Measurements from ENCODE around the gene CARMIL1. TPM values are rescaled to one million over a fixed set of nuclear protein-coding genes. Genes with fewer than 3 reads are reported as not detected.
A peak's percentile ranks its signal among the peaks of the same experiment; 100 is the strongest.

Gene CARMIL1
- total RNA-seq, 2 experiments from 2014 or later = 3.9 to 4.0 TPM

DNA sequence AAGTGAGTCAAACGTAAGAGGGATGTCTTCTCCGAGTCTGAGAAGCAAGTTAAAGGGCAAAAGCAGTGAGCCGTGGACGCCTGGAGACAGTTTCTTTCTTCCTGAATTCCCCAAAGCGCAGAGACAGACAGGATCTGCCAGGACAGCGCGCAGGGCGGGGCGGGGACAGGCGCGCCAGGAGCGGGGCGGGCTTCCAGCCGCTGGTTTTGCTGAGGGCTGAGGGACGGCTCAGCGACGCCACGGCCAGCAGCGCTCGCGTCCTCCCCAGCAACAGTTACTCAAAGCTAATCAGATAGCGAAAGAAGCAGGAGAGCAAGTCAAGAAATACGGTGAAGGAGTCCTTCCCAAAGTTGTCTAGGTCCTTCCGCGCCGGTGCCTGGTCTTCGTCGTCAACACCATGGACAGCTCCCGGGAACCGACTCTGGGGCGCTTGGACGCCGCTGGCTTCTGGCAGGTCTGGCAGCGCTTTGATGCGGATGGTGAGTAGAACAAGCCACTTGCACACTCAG, 372.9 kb downstream of the CARMIL1 start, which contains the start of gene SCGN:
SCGN (plus strand) TSS at position 209 of the 509 bp plus-strand sequence; CDS start at position 398, 189 bp downstream.
- peak; percentile 78 for DNase-seq
- Mint-ChIP-seq H3K27ac (no peak within 1 kb of the TSS), H3K27me3 (ENCODE audit: low read depth) (peaks cover 50% of the 10 kb centered on the region), H3K4me1 (ENCODE audit: low read depth) (no peaks in the 10 kb centered on the region), H3K4me3 (no peak within 1 kb of the TSS), H3K36me3 (ENCODE audit: low read depth) (no peaks in the 10 kb centered on the region), H3K9me3 (no peaks in the 10 kb centered on the region)
- intact Hi-C loops (cut with micrococcal nuclease) = no loop called here
- CTCF ChIA-PET = no interaction called here

- Mint-ChIP-seq H3K9me3 (no peaks in the 10 kb centered on the region), H3K4me1 (ENCODE audit: low read depth) (no peaks in the 10 kb centered on the region), H3K27me3 (ENCODE audit: low read depth) (peaks cover 45% of the 10 kb centered on the region), H3K4me3 (no peak overlapping the region), H3K36me3 (ENCODE audit: low read depth) (no peaks in the 10 kb centered on the region), H3K27ac (no peak overlapping the region)
- intact Hi-C loops (cut with micrococcal nuclease) = no loop called here
- CTCF ChIA-PET = no interaction called here
- no peak for DNase-seq
Measured at GRCh38 chr6:25655723-25656122, 376.5 kb downstream of the CARMIL1 start.

GRCh38 chr6:25659633-25660368, 380.6 kb downstream of the CARMIL1 start:
- CTCF ChIA-PET = no interaction called here
- intact Hi-C loops (cut with micrococcal nuclease) = no loop called here
- no peak overlapping the region for H3K27ac Mint-ChIP-seq
- no peaks in the 10 kb centered on the region for H3K9me3 Mint-ChIP-seq
- no peak overlapping the region for H3K4me3 Mint-ChIP-seq
- DNase-seq = no peak
- H3K27me3 Mint-ChIP-seq (ENCODE audit: low read depth) = peaks cover 33% of the 10 kb centered on the region
- H3K36me3 Mint-ChIP-seq (ENCODE audit: low read depth) = no peaks in the 10 kb centered on the region
- H3K4me1 Mint-ChIP-seq (ENCODE audit: low read depth) = no peaks in the 10 kb centered on the region

- Mint-ChIP-seq H3K4me3 (no peak overlapping the region), H3K36me3 (ENCODE audit: low read depth) (no peaks in the 10 kb centered on the region), H3K9me3 (no peaks in the 10 kb centered on the region), H3K27me3 (ENCODE audit: low read depth) (peaks cover 29% of the 10 kb centered on the region), H3K27ac (no peak overlapping the region), H3K4me1 (ENCODE audit: low read depth) (no peaks in the 10 kb centered on the region)
- intact Hi-C loops (cut with micrococcal nuclease) = no loop called here
- DNase-seq = peak; percentile 51
- CTCF ChIA-PET = no interaction called here
Measured at GRCh38 chr6:25660512-25660911, 381.3 kb downstream of the CARMIL1 start.

DNA sequence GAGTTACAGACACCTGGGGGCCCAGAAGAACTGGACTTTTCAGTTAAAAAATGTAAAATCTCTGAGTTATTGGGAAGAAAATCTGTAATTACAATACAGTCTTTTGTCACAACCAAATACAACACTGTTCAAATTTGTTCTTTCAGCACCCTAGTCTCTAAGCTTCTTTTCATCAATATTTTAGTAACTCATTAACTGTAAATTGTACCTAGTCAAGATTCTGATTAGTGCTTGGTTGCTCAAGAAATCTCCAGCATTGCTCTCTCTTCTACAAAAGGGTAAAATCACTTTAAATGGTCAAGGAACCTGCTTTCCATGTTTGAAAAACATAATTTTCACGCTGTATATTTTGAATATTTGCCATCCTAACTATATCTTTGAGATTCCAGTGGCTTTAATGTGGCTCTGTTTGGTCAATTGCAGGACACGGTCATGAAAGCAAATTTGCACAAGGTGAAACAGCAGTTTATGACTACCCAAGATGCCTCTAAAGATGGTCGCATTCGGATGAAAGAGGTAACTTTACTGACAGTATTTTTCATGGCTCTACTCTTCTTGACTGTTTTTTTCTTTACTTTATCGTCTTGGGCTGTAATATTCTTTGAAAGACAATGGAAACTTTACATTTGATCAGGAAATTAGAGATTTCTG, 382.1 kb downstream of the CARMIL1 start:
- Mint-ChIP-seq H3K27me3 (ENCODE audit: low read depth) (peaks cover 29% of the 10 kb centered on the region), H3K9me3 (no peaks in the 10 kb centered on the region), H3K4me3 (no peak overlapping the region), H3K4me1 (ENCODE audit: low read depth) (no peaks in the 10 kb centered on the region), H3K36me3 (ENCODE audit: low read depth) (no peaks in the 10 kb centered on the region), H3K27ac (no peak overlapping the region)
- intact Hi-C loops (cut with micrococcal nuclease) = no loop called here
- CTCF ChIA-PET = no interaction called here
- no peak for DNase-seq

DNA sequence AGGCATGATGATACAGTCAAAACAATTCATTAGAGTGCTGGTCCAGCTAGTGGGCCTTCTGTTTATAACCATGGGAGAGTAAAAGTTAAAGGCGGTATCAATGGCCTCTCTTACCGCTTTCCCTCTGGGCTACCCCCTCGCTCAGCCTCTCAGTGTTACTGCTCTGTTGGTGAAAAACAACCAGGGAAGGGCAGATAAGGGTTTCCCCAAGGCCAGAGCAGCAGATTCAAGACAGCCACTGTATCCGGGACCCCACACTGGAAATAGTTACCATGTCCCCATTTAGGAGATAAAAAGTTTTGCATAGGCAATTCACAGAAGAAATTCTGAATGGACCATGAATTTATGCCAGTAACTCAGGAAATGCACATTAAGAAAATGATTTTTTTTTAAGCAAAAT, 386.3 kb downstream of the CARMIL1 start:
- H3K4me1 Mint-ChIP-seq (ENCODE audit: low read depth) = no peaks in the 10 kb centered on the region
- no peaks in the 10 kb centered on the region for H3K36me3 Mint-ChIP-seq (ENCODE audit: low read depth)
- CTCF ChIA-PET = no interaction called here

GRCh38 chr6:25669413-25669812, 390.2 kb downstream of the CARMIL1 start:
- Mint-ChIP-seq H3K27ac (no peak overlapping the region), H3K9me3 (no peaks in the 10 kb centered on the region), H3K36me3 (ENCODE audit: low read depth) (no peaks in the 10 kb centered on the region), H3K27me3 (ENCODE audit: low read depth) (peaks cover 10% of the 10 kb centered on the region), H3K4me1 (ENCODE audit: low read depth) (no peaks in the 10 kb centered on the region), H3K4me3 (no peak overlapping the region)
- CTCF ChIA-PET = no interaction called here
- intact Hi-C loops (cut with micrococcal nuclease) = no loop called here
- DNase-seq = no peak

More for the DNA sequence above, 386.3 kb downstream of the CARMIL1 start:
- Mint-ChIP-seq H3K9me3 (no peaks in the 10 kb centered on the region), H3K4me3 (no peak overlapping the region), H3K27me3 (ENCODE audit: low read depth) (peaks cover 20% of the 10 kb centered on the region), H3K27ac (no peak overlapping the region)
- no peak for DNase-seq
- intact Hi-C loops (cut with micrococcal nuclease) = no loop called here
